Aorta (tissue), 5 donors: Measurements from ENCODE around the gene ZMAT5. TPM values are rescaled to one million over a fixed set of nuclear protein-coding genes. Genes with fewer than 3 reads are reported as not detected.

Source experiments
- ATAC-seq: fragments of 200-7000 bp; cut with Tn5 transposase; one replicate; pipeline ENCODE4 v1.9.1; 2022; ENCODE audit warnings: moderate library complexity; ENCODE audit not compliant: low FRiP score
- DNase-seq, 2 donors: peaks; one replicate each; pipeline ENCODE4 v3.0.0-alpha.2; 2020
- H3K27ac ChIP-seq, 2 donors: one replicate each; pipeline ENCODE4 v1.5.1; 2013; ENCODE audit warnings: low read length in 2 of 2, mild to moderate bottlenecking in 2 of 2, moderate library complexity in 2 of 2, control low read depth in 1 of 2, inconsistent platforms in 1 of 2, low read depth in 1 of 2
- H3K27me3 ChIP-seq, 2 donors: one replicate each; pipeline ENCODE4 v1.6.1; 2013; ENCODE audit warnings: control low read depth in 1 of 2, low read length in 1 of 2, mild to moderate bottlenecking in 1 of 2, moderate library complexity in 1 of 2; ENCODE audit not compliant: insufficient read depth in 2 of 2, control insufficient read depth in 1 of 2
- H3K36me3 ChIP-seq, 2 donors: one replicate each; pipeline ENCODE4 v1.6.1; 2013; ENCODE audit warnings: control low read depth in 1 of 2, low read length in 1 of 2, mild to moderate bottlenecking in 1 of 2; ENCODE audit not compliant: insufficient read depth in 2 of 2, control insufficient read depth in 1 of 2
- H3K4me1 ChIP-seq, 2 donors: one replicate each; pipeline ENCODE4 v1.6.1; 2013; ENCODE audit warnings: low read length in 2 of 2, control low read depth in 1 of 2, mild to moderate bottlenecking in 1 of 2, moderate library complexity in 1 of 2; ENCODE audit not compliant: insufficient read depth in 2 of 2, control insufficient read depth in 1 of 2
- H3K4me3 ChIP-seq, 2 donors: one replicate each; pipeline ENCODE4 v1.5.1; 2013; ENCODE audit warnings: low read length in 2 of 2, control low read depth in 1 of 2, mild to moderate bottlenecking in 1 of 2
- H3K9me3 ChIP-seq: one replicate; pipeline ENCODE4 v1.6.1; 2013; ENCODE audit warnings: mild to moderate bottlenecking, low read length; ENCODE audit not compliant: control insufficient read depth
- WGBS, 2 donors: extraction: QIAGEN DNeasy Blood & Tissue Kit; methylation state at CpG; one replicate each; pipeline ENCODE4 v1.1.7; 2013; 5-methylcytosine and 5-hydroxymethylcytosine counted together
- intact Hi-C, 2 donors: fragments of 100-400 bp; cut with DNase I; formaldehyde crosslinking; loops; one replicate each; pipeline versions ENCODE4 v1.14.2 to v1.15.0; 2022
- polyA plus RNA-seq, 2 donors: library from polyadenylated mRNA; stranded (reverse); fragments of 200-250 nt; gene quantifications; one replicate each; pipeline ENCODE4 v1.2.3, GENCODE V29; 2013
- total RNA-seq, 2 donors: library from RNA; stranded (reverse); fragmentation: NEBNext Ultra II Directional; extraction: Animal tissue kit (Norgen Biotek cat#: 25700); gene quantifications; one replicate each; pipeline ENCODE4 v1.2.1, GENCODE V29; 2021
- donor health status: healthy with polysubstance abuse.
- donor health status: Bipolar disorder and iron deficiency.
- donor health status: DM: no; HTN: no; CAD: no.
- donor health status: DM: no; HTN: no; CAD: no.
- donor health status: DM: yes; HTN: yes; CAD: no.

The ZMAT5 gene
- total and polyA plus RNA-seq, 4 donors = 11.3 to 29.0 (median 19.2) TPM

GRCh38 chr22:29705651-29706050 lies 61.2 kb downstream of the ZMAT5 start:
- H3K27me3 ChIP-seq = no peaks in the 10 kb centered on the region
- WGBS, 2 donors = 85 to 88% methylated on average over 7 of the region's 7 CpGs
- intact Hi-C loops = no loop called here
- no peak overlapping the region for H3K4me3 ChIP-seq
- ATAC-seq = no peak
- no peak for DNase-seq
- no peaks in the 10 kb centered on the region for H3K4me1 ChIP-seq
- H3K36me3 ChIP-seq = no peaks in the 10 kb centered on the region
- no peak overlapping the region for H3K27ac ChIP-seq
- H3K9me3 ChIP-seq = no peaks in the 10 kb centered on the region

- H3K27me3 ChIP-seq = no peaks in the 10 kb centered on the region
- ATAC-seq (no peak), DNase-seq (no peak)
- H3K4me1 ChIP-seq = no peaks in the 10 kb centered on the region
- H3K4me3 ChIP-seq = no peak overlapping the region
- no peak overlapping the region for H3K27ac ChIP-seq
- H3K9me3 ChIP-seq = no peaks in the 10 kb centered on the region
- 16 to 21% methylated on average over 14 of the region's 14 CpGs for WGBS, 2 donors
- intact Hi-C loops = no loop called here
- no peaks in the 10 kb centered on the region for H3K36me3 ChIP-seq
These were observed 62.1 kb downstream of the ZMAT5 start for GRCh38 chr22:29704528-29705285.

GRCh38 chr22:29703569-29704195 lies 63.1 kb downstream of the ZMAT5 start:
- WGBS, 2 donors = 21 to 33% methylated on average over 7 of the region's 7 CpGs
- Histone ChIP-seq H3K36me3 (no peaks in the 10 kb centered on the region), H3K9me3 (no peaks in the 10 kb centered on the region), H3K4me1 (no peaks in the 10 kb centered on the region), H3K27ac (no peak overlapping the region), H3K27me3 (no peaks in the 10 kb centered on the region), H3K4me3 (no peak overlapping the region)
- intact Hi-C loops = no loop called here
- DNase-seq = no peak
- ATAC-seq = no peak

GRCh38 chr22:29702931-29703501 lies 63.8 kb downstream of the ZMAT5 start:
- intact Hi-C loops = no loop called here
- H3K27ac ChIP-seq = no peak overlapping the region

DNA sequence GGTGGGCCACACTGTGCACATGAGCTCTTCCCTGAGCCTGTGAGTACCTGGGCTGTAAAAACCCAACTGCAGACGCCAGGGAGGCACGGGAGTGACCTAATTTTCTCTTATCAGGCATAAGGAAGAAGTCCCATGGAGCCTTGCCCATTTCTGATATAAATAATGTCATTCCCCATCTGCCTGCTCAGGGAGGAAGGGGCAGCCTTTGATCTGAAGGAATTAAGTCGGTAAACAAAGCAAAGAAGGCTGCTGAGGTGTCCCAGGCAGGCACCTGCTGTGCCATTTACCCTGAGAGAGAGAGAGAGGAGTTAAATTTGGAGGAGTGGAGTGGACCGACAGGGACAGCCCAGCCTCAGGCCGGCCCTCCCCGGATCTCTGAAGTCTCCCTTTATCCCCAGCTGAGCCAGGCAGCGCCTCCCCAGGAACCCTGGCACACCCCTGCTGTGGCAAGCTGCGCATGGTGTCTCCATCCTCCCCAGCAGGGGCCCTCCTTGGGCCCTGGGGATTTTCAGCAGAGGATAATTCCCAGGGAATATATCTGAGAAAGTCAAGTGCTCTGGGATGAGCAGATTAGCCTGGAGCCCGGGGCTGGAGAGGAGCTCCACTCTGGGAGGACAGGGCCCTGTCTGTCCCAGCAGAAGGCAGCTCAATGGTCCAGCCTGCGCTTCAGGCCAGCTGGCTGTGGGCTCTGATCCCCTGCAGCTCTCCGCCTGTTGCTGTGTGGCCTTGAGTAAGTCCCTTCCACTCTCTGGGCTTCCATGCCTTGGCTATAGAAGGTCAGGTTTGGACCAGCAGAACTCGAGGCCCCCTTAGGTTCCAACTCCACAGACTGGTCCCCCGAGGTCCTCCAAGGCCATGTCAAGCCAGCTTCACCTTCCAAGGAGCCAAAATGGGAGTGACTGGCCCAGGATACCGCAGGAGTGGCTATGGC lies 64.5 kb downstream of the ZMAT5 start:
- DNase-seq (no peak), ATAC-seq (no peak)
- Histone ChIP-seq H3K4me3 (no peak overlapping the region), H3K27ac (no peak overlapping the region), H3K27me3 (no peaks in the 10 kb centered on the region), H3K4me1 (no peaks in the 10 kb centered on the region), H3K9me3 (no peaks in the 10 kb centered on the region), H3K36me3 (no peaks in the 10 kb centered on the region)
- WGBS, 2 donors = 26 to 27% methylated on average over 14 of the region's 14 CpGs
- intact Hi-C loops = no loop called here

More at GRCh38 chr22:29702931-29703501, 63.8 kb downstream of the ZMAT5 start:
- Histone ChIP-seq H3K4me3 (no peak overlapping the region), H3K4me1 (no peaks in the 10 kb centered on the region), H3K36me3 (no peaks in the 10 kb centered on the region), H3K27me3 (no peaks in the 10 kb centered on the region), H3K9me3 (no peaks in the 10 kb centered on the region)
- ATAC-seq (no peak), DNase-seq (no peak)
- 14% methylated on average over 17 to 19 of the region's 19 CpGs for WGBS, 2 donors

DNA sequence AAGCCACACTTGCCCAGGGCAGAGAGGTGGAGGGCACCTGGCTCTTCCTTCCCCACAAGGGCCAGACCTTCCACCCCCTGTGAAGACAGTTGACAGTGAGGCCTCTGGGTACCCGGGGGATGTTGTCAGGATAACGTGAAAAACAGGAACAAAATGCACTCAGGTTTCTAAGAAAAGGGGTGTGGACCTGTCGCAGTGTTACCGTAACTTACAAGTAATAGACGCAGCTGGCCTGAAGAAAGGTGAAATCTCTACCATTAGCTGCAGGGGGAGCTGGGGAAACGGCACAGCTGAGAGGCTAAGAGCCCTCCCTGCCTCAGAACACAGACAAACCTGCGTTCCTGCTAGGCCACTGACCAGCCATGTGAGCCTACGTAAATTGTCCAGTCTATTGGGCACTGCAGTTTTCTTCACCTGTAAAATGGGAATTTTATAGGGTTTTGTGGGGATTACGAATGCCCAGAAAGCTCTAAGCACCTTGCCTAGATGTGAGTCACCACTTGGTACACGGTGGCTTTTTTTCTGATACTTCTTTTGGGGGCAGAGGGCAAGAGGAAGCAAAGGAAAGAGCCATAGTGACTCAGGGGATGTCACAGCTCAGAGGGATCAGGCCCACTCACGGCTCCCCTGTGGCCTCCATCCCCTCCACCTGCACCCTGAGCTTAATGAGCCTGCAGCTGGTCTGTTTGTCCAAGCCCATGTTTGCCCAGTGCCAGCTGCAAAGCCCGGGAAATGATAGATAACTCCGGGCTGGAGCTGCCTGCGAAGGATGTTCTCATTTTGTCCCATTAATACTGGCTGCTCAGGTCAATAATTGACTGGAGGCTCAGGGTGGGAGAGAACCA lies 65.4 kb downstream of the ZMAT5 start:
- Histone ChIP-seq H3K36me3 (no peaks in the 10 kb centered on the region), H3K4me3 (no peak overlapping the region), H3K9me3 (no peaks in the 10 kb centered on the region), H3K27ac (no peak overlapping the region), H3K4me1 (no peaks in the 10 kb centered on the region), H3K27me3 (no peaks in the 10 kb centered on the region)
- intact Hi-C loops = no loop called here
- 32 to 34% methylated on average over 14 of the region's 14 CpGs for WGBS, 2 donors
- ATAC-seq (no peak), DNase-seq (no peak)

DNA sequence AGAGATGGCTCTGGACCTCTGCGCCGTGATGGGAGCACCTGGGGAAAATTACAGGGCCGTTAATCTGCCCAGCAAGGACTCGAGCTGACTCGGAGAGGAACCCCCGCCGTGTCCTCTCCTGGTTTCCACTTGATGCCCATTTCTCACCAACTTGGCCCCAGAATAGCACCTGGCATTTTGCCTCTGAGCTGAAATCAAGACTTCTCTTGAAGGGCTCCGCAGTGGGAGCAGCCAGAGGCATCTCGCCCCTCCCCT lies 66.0 kb downstream of the ZMAT5 start:
- no peaks in the 10 kb centered on the region for H3K27me3 ChIP-seq
- no peaks in the 10 kb centered on the region for H3K36me3 ChIP-seq
- H3K27ac ChIP-seq = no peak overlapping the region
- DNase-seq (no peak), ATAC-seq (no peak)
- no peaks in the 10 kb centered on the region for H3K9me3 ChIP-seq
- no peak overlapping the region for H3K4me3 ChIP-seq
- H3K4me1 ChIP-seq = no peaks in the 10 kb centered on the region
- 29 to 34% methylated on average over 9 of the region's 9 CpGs for WGBS, 2 donors
- intact Hi-C loops = no loop called here
